GM03348 (cell line): ENCODE measurements around the gene TPRX2.
"Not testable (repeated sequence)": the region's sequence is repeated elsewhere in the genome, so short reads cannot be mapped to it uniquely, and the experiment has no call there.

Source experiments
- DNase-seq: peaks from one replicate; pipeline ENCODE4 v3.0.0; 2012; ENCODE audit warnings: low spot score

TPRX2 gene

GRCh38 chr19:47858646-47859285, at the start of gene TPRX2:
Gene TPRX2 (plus strand): TSS chr19:47859235. CDS start chr19:47859247, 12 bp downstream.
- DNase-seq, result not testable (repeated sequence)

GRCh38 chr19:47813304-47813994, 45.6 kb upstream of the TPRX2 start:
- DNase-seq, result peak; percentile 87

- DNase-seq, result no peak
Measured at GRCh38 chr19:47813995-47814328, 45.1 kb upstream of the TPRX2 start.

GRCh38 chr19:47816270-47816669, 42.8 kb upstream of the TPRX2 start:
- DNase-seq, result not testable (repeated sequence)

- not testable (repeated sequence) for DNase-seq
Measured at GRCh38 chr19:47818221-47818620, 40.8 kb upstream of the TPRX2 start.

- DNase-seq, result no peak
Measured at GRCh38 chr19:47819858-47820257, 39.2 kb upstream of the TPRX2 start.

GRCh38 chr19:47820410-47820809, 38.6 kb upstream of the TPRX2 start:
- DNase-seq, result no peak

- no peak for DNase-seq
Measured at GRCh38 chr19:47821460-47822020, 37.5 kb upstream of the TPRX2 start, which contains the start of gene CRX. Gene CRX (plus strand): TSS chr19:47821937. CDS start chr19:47834444, 12,507 bp downstream.

- DNase-seq, result no peak
Measured at GRCh38 chr19:47824396-47824795, 34.6 kb upstream of the TPRX2 start.

- DNase-seq, result no peak
Measured at GRCh38 chr19:47826800-47827199, 32.2 kb upstream of the TPRX2 start.

GRCh38 chr19:47832723-47833122, 26.3 kb upstream of the TPRX2 start:
- DNase-seq, result no peak

- DNase-seq, result no peak
Measured at GRCh38 chr19:47836038-47836437, 23.0 kb upstream of the TPRX2 start.

- no peak for DNase-seq
Measured at GRCh38 chr19:47839411-47839810, 19.6 kb upstream of the TPRX2 start.

GRCh38 chr19:47839913-47840312, 19.1 kb upstream of the TPRX2 start:
- no peak for DNase-seq

- no peak for DNase-seq
Measured at GRCh38 chr19:47842941-47843340, 16.1 kb upstream of the TPRX2 start.

GRCh38 chr19:47848425-47848822, 10.6 kb upstream of the TPRX2 start:
- DNase-seq, result no peak

- no peak for DNase-seq
Measured at GRCh38 chr19:47848823-47849473, 10.1 kb upstream of the TPRX2 start.

GRCh38 chr19:47853003-47853402, 6.0 kb upstream of the TPRX2 start:
- DNase-seq, result no peak

GRCh38 chr19:47854459-47854858, 4.6 kb upstream of the TPRX2 start:
- DNase-seq, result no peak

- DNase-seq, result not testable (repeated sequence)
Measured at GRCh38 chr19:47858231-47858630, 804 bp upstream of the TPRX2 start.

- DNase-seq, result not testable (repeated sequence)
Measured at GRCh38 chr19:47859838-47860237, 803 bp downstream of the TPRX2 start.

- DNase-seq, result no peak
Measured at GRCh38 chr19:47860602-47861297, 1.7 kb downstream of the TPRX2 start.
